Measurements from ENCODE around the gene CPNE5. TPM values are rescaled to one million over a fixed set of nuclear protein-coding genes. Genes with fewer than 3 reads are reported as not detected.

CPNE5 gene
- total RNA-seq, 1 donor from 2014 or later = not detected

DNA sequence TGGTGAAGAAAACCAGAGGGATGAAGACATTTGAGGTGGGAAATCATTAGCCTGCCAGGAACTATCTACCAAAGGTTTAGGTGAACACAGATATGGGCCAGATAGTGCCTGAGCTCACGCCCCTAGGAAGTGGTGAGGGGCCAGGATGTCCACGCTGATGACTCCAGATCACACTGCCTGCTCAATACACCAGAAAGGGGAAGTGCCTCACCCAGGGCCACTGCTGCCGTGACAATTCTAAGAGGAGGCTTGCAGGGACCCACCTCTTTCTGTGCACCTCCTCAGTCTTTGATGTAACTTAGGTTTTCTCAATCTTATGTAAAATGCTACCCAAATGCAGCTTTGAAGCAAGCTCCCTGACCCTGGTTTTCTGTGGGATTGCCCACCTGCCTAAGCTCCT, 147.0 kb downstream of the CPNE5 start:
- Histone ChIP-seq H3K27me3 (no peaks in the 10 kb centered on the region), H4K20me1 (ENCODE audit: low read depth) (no peaks in the 10 kb centered on the region), H3K4me3 (no peak overlapping the region), H3K9ac (no peak overlapping the region), H3K27ac (no peak overlapping the region), H3K36me3 (no peaks in the 10 kb centered on the region), H2AFZ (replicated peaks) (no peak overlapping the region), H3K4me2 (no peak overlapping the region), H3F3A (ENCODE audit: low read depth) (no peaks in the 10 kb centered on the region), H3K9me3 (ENCODE audit: low read depth) (no peaks in the 10 kb centered on the region), H3K4me1 (no peaks in the 10 kb centered on the region), H3K79me2 (ENCODE audit: low read depth) (no peaks in the 10 kb centered on the region)
- DNase-seq (ENCODE audit: low spot score) = no peak
- Mint-ChIP-seq H3K4me1 (no peaks in the 10 kb centered on the region), H3K27ac (no peak overlapping the region), H3K9me3 (peaks cover 2% of the 10 kb centered on the region), H3K4me3 (no peak overlapping the region), H3K27me3 (ENCODE audit: insufficient read depth, low read depth) (peaks cover 6% of the 10 kb centered on the region), H3K36me3 (no peaks in the 10 kb centered on the region)
- no peak for TF ChIP-seq EZH2phosphoT487 (IDR thresholded peaks at IDR 0.05)
- TF ChIP-seq EZH2 (IDR thresholded peaks at IDR 0.05) = no peak
- TF ChIP-seq, protein P1, sequence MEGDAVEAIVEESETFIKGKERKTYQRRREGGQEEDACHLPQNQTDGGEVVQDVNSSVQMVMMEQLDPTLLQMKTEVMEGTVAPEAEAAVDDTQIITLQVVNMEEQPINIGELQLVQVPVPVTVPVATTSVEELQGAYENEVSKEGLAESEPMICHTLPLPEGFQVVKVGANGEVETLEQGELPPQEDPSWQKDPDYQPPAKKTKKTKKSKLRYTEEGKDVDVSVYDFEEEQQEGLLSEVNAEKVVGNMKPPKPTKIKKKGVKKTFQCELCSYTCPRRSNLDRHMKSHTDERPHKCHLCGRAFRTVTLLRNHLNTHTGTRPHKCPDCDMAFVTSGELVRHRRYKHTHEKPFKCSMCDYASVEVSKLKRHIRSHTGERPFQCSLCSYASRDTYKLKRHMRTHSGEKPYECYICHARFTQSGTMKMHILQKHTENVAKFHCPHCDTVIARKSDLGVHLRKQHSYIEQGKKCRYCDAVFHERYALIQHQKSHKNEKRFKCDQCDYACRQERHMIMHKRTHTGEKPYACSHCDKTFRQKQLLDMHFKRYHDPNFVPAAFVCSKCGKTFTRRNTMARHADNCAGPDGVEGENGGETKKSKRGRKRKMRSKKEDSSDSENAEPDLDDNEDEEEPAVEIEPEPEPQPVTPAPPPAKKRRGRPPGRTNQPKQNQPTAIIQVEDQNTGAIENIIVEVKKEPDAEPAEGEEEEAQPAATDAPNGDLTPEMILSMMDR (IDR thresholded peaks at IDR 0.05) = no peak

DNA sequence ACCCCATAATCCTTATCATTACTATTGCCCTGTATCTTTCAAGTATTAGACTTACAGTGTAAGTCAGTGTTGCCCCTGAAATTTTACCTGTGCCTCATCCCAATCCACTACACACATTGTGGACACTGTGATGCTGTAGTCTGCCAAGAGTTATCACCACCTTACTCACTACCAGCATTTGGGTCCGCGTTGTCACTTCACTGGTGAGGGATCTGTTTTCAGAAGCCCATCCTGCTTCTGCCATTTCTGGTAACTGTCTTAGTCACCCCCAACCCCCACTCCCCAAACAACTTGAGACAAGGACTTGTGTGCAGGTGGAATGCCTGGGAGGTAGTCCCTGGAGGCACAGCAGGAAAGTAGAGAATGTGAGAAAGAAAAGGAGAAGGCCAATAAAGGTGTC, 147.6 kb downstream of the CPNE5 start:
- Histone ChIP-seq H2AFZ (replicated peaks) (no peak overlapping the region), H3K79me2 (ENCODE audit: low read depth) (no peaks in the 10 kb centered on the region), H3K4me1 (no peaks in the 10 kb centered on the region), H3K4me2 (no peak overlapping the region), H3K27ac (no peak overlapping the region), H3K27me3 (no peaks in the 10 kb centered on the region), H3F3A (ENCODE audit: low read depth) (no peaks in the 10 kb centered on the region), H4K20me1 (ENCODE audit: low read depth) (no peaks in the 10 kb centered on the region), H3K9me3 (ENCODE audit: low read depth) (no peaks in the 10 kb centered on the region), H3K4me3 (no peak overlapping the region), H3K36me3 (no peaks in the 10 kb centered on the region), H3K9ac (no peak overlapping the region)
- Mint-ChIP-seq H3K27ac (no peak overlapping the region), H3K36me3 (no peaks in the 10 kb centered on the region), H3K9me3 (peaks cover 2% of the 10 kb centered on the region), H3K27me3 (ENCODE audit: insufficient read depth, low read depth) (peaks cover 6% of the 10 kb centered on the region), H3K4me3 (no peak overlapping the region), H3K4me1 (no peaks in the 10 kb centered on the region)
- DNase-seq (ENCODE audit: low spot score) = no peak
- TF ChIP-seq EZH2phosphoT487 (IDR thresholded peaks at IDR 0.05) (no peak), EZH2 (IDR thresholded peaks at IDR 0.05) (no peak)
- TF ChIP-seq, protein P1 (IDR thresholded peaks at IDR 0.05) = no peak

DNA sequence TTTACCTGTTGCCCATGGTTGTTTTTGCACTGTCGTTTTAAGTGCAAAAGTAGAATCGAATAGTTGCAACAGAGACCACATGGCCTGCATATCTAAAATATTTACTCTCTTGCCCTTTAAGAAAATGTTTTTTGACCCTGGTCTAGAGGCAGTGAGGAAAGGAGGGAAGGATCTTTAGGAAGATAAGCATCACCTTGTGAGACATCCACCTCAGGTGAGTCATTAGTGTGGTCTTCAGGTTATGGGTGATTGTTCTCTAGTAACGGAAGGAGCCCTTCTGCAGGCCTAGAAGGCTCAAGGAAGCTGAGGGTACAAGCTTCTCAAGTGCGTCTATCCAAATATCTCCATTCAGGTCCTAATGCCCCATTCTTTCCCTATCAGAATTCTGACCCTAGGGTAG, 148.2 kb downstream of the CPNE5 start:
- Histone ChIP-seq H3K4me1 (no peaks in the 10 kb centered on the region), H3K27me3 (no peaks in the 10 kb centered on the region), H3K9ac (no peak overlapping the region), H3K4me2 (no peak overlapping the region), H3F3A (ENCODE audit: low read depth) (no peaks in the 10 kb centered on the region), H3K27ac (no peak overlapping the region), H4K20me1 (ENCODE audit: low read depth) (no peaks in the 10 kb centered on the region), H3K9me3 (ENCODE audit: low read depth) (no peaks in the 10 kb centered on the region), H3K4me3 (no peak overlapping the region), H3K79me2 (ENCODE audit: low read depth) (no peaks in the 10 kb centered on the region), H3K36me3 (no peaks in the 10 kb centered on the region), H2AFZ (replicated peaks) (no peak overlapping the region)
- no peak overlapping the region for H3K4me3 Mint-ChIP-seq
- H3K27me3 Mint-ChIP-seq (ENCODE audit: insufficient read depth, low read depth) = peaks cover 6% of the 10 kb centered on the region
- DNase-seq (ENCODE audit: low spot score) = no peak
- H3K27ac Mint-ChIP-seq = no peak overlapping the region
- H3K36me3 Mint-ChIP-seq = no peaks in the 10 kb centered on the region
- H3K4me1 Mint-ChIP-seq = no peaks in the 10 kb centered on the region
- TF ChIP-seq, protein P1 (IDR thresholded peaks at IDR 0.05) = no peak
- no peak for TF ChIP-seq EZH2 (IDR thresholded peaks at IDR 0.05)
- peaks cover 2% of the 10 kb centered on the region for H3K9me3 Mint-ChIP-seq

Other genes starting within 250 kb of the CPNE5 start
- 267 and 297 TPM in 2 replicates for gene SRSF3, start 245.1 kb downstream of the CPNE5 start, total RNA-seq (ENCODE audit: low replicate concordance)
- gene CDKN1A, start 160.7 kb downstream of the CPNE5 start, total RNA-seq (ENCODE audit: low replicate concordance) = 7.0 and 14.1 TPM in 2 replicates
- gene RAB44, start 141.6 kb downstream of the CPNE5 start, total RNA-seq (ENCODE audit: low replicate concordance) = 0.03 TPM in 1 of 2 replicates, not detected in the other
- 81.6 and 93.1 TPM in 2 replicates for gene PPIL1, start 35.4 kb upstream of the CPNE5 start, total RNA-seq (ENCODE audit: low replicate concordance)
- 17.8 and 21.2 TPM in 2 replicates for gene C6orf89, start 46.5 kb upstream of the CPNE5 start, total RNA-seq (ENCODE audit: low replicate concordance)
- 0.06 TPM in 1 of 2 replicates, not detected in the other for gene PI16, start 115.3 kb upstream of the CPNE5 start, total RNA-seq (ENCODE audit: low replicate concordance)
- 144 and 250 TPM in 2 replicates for gene MTCH1, start 146.8 kb upstream of the CPNE5 start, total RNA-seq (ENCODE audit: low replicate concordance)
- 0.06 and 0.12 TPM in 2 replicates for gene FGD2, start 166.2 kb upstream of the CPNE5 start, total RNA-seq (ENCODE audit: low replicate concordance)